GM18861 (cell line): ENCODE data around the gene SLC26A8.
"Not testable (repeated sequence)": the region's sequence is repeated elsewhere in the genome, so short reads cannot be mapped to it uniquely, and the experiment has no call there.

Experiments used
- ATAC-seq: cut with Tn5 transposase; IDR thresholded peaks from one replicate; pipeline ENCODE4 v1.9.1; 2021; ENCODE audit not compliant: unreplicated experiment

SLC26A8 gene

DNA sequence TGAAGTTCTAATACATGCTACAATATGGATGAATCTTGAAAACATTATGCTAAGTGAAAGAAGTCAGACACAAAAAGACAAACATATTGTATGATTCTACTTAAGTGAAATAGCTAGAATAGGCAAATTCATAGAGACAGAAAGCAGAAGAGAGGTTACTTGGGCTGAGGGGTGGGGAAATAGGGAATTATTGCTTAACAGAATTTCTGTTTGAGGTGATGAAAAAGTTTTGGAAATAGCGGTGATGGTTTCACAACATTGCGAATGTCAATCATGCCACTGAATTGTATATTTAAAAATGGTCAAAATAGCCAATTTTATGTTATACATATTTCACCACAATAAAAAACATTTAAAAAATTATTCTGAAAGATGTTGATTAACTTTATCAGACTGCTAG, 6.1 kb downstream of the SLC26A8 start:
- ATAC-seq = no peak

GRCh38 chr6:36015666-36016065, 8.8 kb downstream of the SLC26A8 start:
- ATAC-seq = no peak

DNA sequence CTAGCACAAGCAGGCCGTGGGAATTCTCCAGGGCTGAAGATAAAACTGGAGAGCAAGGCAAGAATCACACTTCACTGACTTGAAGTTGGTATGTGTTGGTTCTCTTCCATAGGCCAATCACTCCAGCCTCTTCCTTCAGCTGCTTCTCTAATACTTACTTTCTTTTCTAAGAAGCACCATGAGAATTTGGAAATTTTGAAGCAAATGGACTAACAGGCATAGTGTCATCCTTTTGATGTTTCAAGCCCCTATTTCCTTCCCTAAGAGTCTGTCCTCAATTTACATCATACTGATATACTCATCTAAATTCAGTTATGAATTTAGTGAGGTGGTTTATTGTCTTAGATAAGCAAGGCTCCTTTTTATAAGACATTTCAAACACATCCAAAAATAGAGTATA, 24.0 kb downstream of the SLC26A8 start:
- no peak for ATAC-seq

GRCh38 chr6:35993150-35993549, 31.3 kb downstream of the SLC26A8 start:
- ATAC-seq = no peak

DNA sequence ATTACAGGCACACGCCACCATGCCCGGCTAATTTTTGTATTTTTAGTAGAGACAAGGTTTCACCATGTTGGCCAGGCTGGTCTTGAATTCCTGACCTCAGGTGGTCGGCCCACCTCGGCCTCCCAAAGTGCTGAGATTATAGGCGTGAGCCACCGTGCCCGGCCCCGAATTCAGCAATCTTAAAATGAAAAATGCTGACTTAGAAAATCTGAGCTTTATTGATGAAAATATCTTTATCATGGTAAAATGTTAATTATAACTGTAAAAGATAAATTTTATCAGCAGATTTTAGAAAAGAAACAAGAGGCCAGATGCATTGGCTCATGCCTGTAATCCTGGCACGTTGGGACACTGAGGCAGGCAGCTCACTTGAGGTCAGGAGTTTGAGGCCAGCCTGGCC, 36.4 kb downstream of the SLC26A8 start:
- not testable (repeated sequence) for ATAC-seq

DNA sequence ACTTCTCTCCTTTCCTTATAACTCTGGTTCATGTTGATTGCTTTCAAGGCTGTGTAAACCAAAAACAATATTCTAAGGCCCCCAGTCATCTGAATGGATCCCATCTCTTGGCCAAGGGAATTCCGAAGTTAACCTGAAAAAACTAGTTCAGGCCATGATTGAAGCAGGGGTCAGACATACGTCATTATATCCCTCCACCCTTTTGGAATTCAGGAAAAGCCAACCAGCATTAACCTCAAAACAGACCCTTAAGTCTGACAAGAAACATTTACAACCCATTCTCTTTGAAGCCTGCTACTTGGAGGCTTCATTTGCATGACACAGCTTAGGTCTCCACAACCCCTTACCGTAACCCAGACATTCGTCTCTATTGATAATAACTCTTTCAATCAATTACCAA, 39.7 kb downstream of the SLC26A8 start:
- ATAC-seq = no peak

DNA sequence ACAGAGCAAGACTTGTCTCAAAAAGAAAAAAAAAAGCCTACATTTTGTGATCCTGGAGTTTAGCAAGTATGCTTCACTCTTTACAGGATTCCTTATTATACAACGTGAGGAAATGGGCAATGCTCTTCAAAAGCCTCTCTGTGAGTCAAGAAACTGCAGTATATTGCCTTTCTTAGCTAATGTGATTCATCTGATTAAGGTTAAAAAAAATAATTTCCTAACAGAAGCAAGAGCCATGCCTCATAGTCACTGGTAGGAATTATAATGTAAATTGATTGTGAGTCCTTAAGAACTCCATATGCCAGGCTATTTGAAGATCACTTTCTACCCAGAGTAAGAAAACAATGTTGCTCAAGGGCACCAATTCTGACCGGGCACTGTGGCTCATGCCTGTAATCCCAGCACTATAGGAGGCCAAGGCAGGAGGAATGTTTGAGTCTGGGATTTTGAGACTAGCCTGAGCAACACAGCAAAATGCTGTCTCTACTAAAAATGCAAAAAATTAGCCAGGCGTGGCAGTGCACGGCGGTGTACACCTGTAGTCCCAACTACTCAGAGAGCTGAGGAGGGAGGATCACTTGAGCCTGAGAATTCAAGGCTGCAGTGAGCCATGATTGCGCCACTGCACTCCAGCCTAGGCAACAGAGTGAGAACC, 43.3 kb downstream of the SLC26A8 start:
- no peak for ATAC-seq

DNA sequence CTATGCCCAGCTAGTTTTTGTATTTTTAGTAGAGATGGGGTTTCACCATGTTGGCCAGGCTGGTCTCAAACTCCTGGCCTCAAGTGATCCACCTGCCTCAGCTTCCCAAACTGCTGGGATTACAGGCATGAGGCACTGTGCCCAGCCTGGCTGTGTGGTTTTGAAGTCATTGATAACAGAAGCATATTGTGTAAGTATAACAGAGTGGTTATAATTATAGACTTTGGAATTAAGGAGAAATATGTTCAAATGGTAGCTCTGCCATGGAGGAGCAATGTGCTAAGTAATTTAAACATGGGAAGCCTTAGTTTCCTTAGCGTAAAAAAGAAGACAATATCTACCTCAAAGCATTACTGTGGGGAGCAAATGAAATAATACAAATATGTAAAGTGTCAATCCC, 44.3 kb downstream of the SLC26A8 start:
- ATAC-seq = not testable (repeated sequence)

DNA sequence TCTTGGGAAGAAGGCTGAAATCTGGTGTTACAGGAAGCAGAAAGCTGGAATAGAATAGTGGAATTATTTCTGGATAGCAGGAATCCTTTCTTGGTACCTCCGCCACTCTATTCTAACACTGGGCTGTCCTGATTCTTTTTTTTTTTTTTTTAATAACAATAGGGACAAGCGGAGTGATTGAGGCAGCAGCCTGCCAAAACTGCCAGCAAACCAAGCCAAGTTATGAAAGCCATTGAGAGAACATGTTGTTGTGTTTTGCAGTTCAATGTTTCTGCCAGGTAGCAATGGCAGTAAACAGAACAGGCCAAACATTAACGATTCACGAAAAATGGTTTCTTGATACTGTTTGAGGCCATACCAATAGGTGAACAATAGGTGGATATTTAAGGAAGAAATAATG, 47.1 kb downstream of the SLC26A8 start:
- ATAC-seq = no peak

GRCh38 chr6:35973670-35974222, 50.7 kb downstream of the SLC26A8 start:
- ATAC-seq = peak; percentile 68

DNA sequence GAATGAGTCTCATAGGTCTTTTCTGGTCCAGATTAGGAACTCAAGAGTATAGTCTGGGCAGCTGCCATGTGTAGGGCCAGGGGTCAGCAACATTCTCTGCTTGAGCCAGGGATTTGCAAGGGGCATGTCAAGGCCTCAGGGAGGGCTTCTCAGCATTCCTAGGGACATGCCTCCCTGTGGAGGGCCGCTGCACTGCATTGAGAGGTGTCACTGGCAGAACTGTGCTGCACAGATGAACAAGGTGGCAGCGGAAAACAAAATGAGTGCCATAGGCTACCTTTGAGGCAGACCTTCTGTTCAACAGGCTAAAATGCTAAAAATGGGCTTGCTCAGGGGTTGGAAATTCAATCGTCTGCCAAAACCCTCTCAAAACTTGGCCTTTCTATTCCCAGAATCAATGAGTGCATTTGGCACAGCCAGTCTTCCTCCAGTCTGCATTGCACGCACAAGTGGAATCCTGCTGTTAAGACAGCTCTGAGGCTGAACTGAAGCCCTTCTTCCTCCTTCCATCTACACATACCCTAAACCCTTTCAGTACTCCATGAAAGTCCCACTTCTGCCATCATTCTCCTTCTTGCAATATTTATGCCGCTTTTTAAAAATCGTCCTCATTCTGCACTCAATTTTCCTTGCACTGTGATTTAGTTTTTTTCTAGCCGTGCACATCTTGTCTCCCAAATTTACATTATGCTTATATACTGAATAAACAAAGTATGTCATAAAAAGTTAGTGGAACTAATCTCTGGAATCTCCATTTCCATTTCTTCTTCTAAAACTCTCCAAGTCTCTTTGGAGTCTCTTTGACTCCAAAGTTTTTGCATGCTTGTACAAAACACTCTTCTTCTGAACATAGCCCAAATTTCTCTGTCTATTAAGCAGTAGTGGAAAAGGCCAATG, 51.7 kb downstream of the SLC26A8 start:
- no peak for ATAC-seq

DNA sequence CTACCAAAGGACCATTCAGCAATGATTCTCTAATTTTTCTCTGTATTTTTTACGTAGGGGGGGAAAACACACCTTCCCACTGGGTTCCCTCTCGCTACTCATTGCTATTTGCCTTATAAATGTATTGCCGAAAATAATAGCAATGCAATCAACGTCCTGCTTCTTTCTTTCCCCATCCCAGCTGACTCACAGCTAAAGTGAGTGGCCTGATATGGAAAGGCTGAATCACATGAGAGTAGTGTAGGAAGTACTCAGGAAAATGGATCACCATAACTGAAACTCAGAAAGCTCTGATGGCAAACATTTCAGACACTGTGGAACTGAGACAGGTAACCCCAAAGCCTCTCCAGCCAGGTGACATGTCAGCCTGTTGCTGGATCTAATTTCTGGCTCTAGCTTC, 54.3 kb downstream of the SLC26A8 start:
- no peak for ATAC-seq

DNA sequence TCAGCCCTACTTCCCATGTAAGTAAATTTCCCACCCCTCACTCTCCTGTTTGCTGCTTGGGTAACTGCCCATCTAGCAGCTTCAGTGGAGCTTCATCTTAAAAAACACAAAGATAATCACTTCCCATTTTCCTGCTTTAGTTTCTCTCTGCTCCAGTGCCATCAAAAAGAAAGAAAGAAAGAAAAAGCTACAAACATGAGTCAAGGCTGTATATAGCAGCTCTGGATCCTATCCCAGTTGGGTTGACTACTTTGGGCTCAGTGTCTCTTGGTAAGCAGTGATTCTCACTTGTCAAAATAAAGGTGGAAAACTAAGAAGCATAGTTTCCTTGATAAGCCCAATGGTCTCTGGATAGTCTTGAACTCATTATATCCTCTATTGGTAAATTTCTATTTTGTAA, 54.8 kb downstream of the SLC26A8 start:
- ATAC-seq = no peak

DNA sequence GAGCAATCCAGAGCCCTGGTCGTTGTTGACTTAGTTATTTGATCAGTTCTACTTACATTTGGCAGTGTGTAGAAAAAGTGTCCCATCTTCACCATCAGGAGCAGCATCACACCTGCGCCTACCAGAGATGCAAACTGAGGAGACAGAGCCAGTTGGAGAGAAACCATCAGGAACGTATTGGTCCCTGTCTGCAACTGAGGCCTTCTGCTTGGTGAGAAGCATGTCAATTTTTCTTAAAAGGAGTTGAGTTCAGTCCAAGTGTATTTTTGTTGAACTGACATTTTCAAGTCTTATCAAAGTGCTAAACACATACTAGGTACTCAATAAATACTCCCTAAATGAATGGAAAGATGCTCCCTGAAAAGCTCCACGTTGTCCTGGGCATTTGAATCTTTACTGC, 55.6 kb downstream of the SLC26A8 start:
- ATAC-seq = no peak

DNA sequence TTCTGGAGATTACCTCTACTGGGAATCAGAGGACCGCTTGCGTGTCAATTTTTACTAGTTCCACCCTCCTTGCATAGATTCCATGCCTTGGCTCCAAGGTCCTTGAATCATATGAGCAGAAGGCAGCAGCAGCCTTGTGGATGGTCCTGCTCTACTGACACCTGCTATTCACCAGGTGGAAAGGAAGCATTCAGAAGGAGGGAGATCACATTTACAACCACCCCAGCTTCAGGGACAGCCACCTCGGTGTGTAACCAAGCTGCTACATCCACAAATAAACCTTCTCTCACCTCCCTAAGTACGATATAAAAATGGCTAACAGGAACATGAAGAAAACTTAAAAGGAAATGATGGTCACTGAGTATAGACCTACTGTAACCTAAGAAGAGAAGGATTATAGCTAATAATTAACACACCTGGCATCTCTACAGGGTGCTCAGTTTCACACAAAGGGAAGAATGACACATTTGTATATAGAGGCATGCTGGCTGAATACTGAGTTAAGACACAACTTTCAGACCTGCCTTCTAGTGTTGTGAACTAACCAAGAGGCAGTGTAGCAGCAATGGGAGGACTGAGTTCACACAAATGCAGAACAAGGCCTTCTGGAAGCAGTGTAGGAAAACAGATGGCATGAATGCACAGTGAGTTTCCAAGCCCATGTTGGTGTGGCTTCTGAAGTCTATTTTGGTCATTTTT, 57.2 kb downstream of the SLC26A8 start:
- ATAC-seq = no peak

GRCh38 chr6:35962779-35963560, 61.5 kb downstream of the SLC26A8 start:
- ATAC-seq = no peak

GRCh38 chr6:35960187-35960586, 64.3 kb downstream of the SLC26A8 start:
- ATAC-seq = no peak

DNA sequence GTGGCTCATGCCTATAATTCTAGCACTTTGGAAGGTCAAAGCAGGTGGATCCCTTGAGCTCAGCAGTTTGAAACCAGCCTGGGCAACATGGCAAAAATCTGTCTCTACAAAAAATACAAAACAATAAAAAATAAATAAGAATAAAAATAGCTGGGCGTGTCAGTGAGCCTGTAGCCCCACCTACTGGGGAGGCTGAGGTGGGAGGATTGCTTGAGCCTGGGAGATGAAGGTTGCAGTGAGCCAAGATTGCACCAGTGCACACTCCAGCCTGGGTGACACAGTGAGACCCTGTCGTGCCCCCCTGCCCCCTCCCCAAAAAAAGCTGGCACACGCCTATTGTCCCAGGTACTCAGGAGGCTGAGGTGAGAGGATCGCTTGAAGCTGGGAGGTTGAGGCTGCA, 68.5 kb downstream of the SLC26A8 start:
- no peak for ATAC-seq

GRCh38 chr6:35955521-35955920, 68.9 kb downstream of the SLC26A8 start:
- ATAC-seq = no peak

GRCh38 chr6:35955071-35955470, 69.4 kb downstream of the SLC26A8 start:
- no peak for ATAC-seq

DNA sequence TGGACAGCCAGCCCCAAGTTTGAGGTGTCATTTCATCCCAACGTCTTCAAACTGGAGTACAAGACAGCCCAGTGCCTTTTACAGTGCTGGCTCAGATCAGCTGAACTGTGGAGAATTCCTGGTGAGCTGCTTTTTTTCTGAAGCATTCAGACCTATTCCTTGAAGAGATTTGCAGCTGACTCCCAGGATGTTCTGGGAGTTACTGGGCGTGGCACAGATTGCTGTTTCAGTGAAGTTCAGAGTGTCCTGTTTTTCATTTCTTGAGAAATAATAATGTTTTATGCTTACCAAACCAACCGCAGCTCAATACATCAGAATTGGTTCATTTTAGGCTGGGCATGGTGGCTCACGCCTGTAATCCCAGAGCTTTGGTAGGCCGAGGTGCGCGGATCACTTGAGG, 70.1 kb downstream of the SLC26A8 start:
- no peak for ATAC-seq
